GM10847 (cell line): Measurements from ENCODE around the gene RPRD2.

ENCODE experiments used
- POLR2A ChIP-seq: IDR thresholded peaks from 2 replicates; pipeline ENCODE4 v1.6.1; 2011; ENCODE audit not compliant: insufficient read length; ENCODE audit errors: extremely low read depth

RPRD2 gene

GRCh38 chr1:150515328-150516049 lies 151.5 kb downstream of the RPRD2 start, which contains the start of gene FALEC:
FALEC (plus strand) TSS chr1:150515752.
- peak; percentile 20 for TF ChIP-seq POLR2A

DNA sequence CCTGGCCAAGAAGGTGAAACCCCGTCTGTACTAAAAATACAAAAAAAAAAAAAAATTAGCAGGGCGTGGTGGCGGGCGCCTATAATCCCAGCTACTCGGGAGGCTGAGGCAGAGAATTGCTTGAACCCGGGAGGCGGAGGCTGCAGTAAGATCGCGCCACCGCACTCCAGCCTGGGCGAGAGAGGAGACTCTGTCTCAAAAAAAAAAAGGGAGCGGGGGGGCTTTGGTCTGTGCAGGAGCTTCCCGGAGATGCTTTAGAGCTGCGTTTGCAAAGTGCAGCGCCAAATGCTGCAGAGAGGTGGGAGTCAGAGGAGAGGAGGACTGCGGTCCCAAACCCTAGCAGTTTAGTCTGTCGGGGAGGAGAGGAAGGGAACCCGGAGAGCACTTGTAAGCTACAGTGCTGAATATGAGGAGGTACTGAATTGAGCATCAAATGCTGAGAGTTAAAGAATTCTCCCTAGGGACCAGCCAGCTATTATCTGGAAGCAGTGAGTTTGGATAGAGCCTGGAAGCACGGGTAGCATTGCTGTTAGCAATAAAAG lies 152.2 kb downstream of the RPRD2 start:
- TF ChIP-seq POLR2A: no peak

DNA sequence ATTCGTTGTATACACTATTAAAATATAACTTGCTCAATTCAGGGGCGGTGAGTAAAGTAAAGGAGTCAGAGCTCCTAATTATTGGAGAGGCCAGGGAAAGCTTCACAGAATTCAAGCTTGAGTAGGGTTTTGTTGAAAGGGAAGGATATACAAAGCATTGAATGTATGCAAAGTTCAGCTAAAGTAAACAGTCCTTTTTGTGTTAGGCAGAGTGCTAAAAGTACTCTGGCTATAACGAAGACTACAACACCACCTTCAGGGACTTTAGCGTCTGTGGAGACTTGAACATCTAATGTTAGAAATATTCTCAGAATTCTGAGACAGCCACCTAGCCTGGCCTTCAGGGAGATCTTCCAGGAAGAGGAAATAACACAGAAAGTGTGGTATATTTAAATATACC lies 152.7 kb downstream of the RPRD2 start:
- TF ChIP-seq POLR2A: no peak

- TF ChIP-seq POLR2A: no peak
Measured at GRCh38 chr1:150521196-150521968, 157.4 kb downstream of the RPRD2 start.

GRCh38 chr1:150525348-150525747 lies 161.4 kb downstream of the RPRD2 start:
- TF ChIP-seq POLR2A: no peak
